ENCODE results near the gene TBC1D1. TPM values are rescaled to one million over a fixed set of nuclear protein-coding genes. Genes with fewer than 3 reads are reported as not detected.

TBC1D1 gene
- total RNA-seq, 1 donor from 2014 or later: 129 TPM

GRCh38 chr4:37858112-37858511 is 32.8 kb upstream of the TBC1D1 start:
- no peaks in the 10 kb centered on the region for H3K27me3 ChIP-seq (ENCODE audit: low read depth)
- TF ChIP-seq CTCF (IDR thresholded peaks at IDR 0.05; ENCODE audit: borderline replicate concordance): no peak
- no peaks in the 10 kb centered on the region for H3K9me3 ChIP-seq (replicated peaks)
- intact Hi-C loops (cut with micrococcal nuclease): no loop called here
- no peak overlapping the region for H3K27ac ChIP-seq (replicated peaks)
- H3K4me1 ChIP-seq: peaks cover 11% of the 10 kb centered on the region
- H3K36me3 ChIP-seq: peaks cover 74% of the 10 kb centered on the region
- no peak overlapping the region for H3K4me3 ChIP-seq
- DNase-seq: no peak

GRCh38 chr4:37858872-37859271 is 32.0 kb upstream of the TBC1D1 start:
- intact Hi-C loops (cut with micrococcal nuclease): no loop called here
- no peaks in the 10 kb centered on the region for H3K27me3 ChIP-seq (ENCODE audit: low read depth)
- peaks cover 70% of the 10 kb centered on the region for H3K36me3 ChIP-seq
- no peak for DNase-seq
- no peak overlapping the region for H3K4me3 ChIP-seq
- no peak overlapping the region for H3K27ac ChIP-seq (replicated peaks)
- H3K4me1 ChIP-seq: peaks cover 11% of the 10 kb centered on the region
- no peak for TF ChIP-seq CTCF (IDR thresholded peaks at IDR 0.05; ENCODE audit: borderline replicate concordance)
- H3K9me3 ChIP-seq (replicated peaks): no peaks in the 10 kb centered on the region

GRCh38 chr4:37860266-37860665 is 30.6 kb upstream of the TBC1D1 start:
- Histone ChIP-seq H3K27ac (replicated peaks) (no peak overlapping the region), H3K36me3 (peaks cover 58% of the 10 kb centered on the region), H3K4me3 (no peak overlapping the region), H3K4me1 (peaks cover 21% of the 10 kb centered on the region), H3K27me3 (ENCODE audit: low read depth) (no peaks in the 10 kb centered on the region), H3K9me3 (replicated peaks) (no peaks in the 10 kb centered on the region)
- intact Hi-C loops (cut with micrococcal nuclease): no loop called here
- no peak for TF ChIP-seq CTCF (IDR thresholded peaks at IDR 0.05; ENCODE audit: borderline replicate concordance)
- DNase-seq: no peak

- no peaks in the 10 kb centered on the region for H3K9me3 ChIP-seq (replicated peaks)
- H3K27me3 ChIP-seq (ENCODE audit: low read depth): no peaks in the 10 kb centered on the region
- TF ChIP-seq CTCF (IDR thresholded peaks at IDR 0.05; ENCODE audit: borderline replicate concordance): no peak
- intact Hi-C loops (cut with micrococcal nuclease): no loop called here
- H3K36me3 ChIP-seq: peaks cover 47% of the 10 kb centered on the region
- H3K27ac ChIP-seq (replicated peaks): no peak overlapping the region
- H3K4me1 ChIP-seq: peaks cover 33% of the 10 kb centered on the region
- no peak for DNase-seq
- H3K4me3 ChIP-seq: no peak overlapping the region
These were observed 27.9 kb upstream of the TBC1D1 start for GRCh38 chr4:37862961-37863360.

- TF ChIP-seq CTCF (IDR thresholded peaks at IDR 0.05; ENCODE audit: borderline replicate concordance): no peak
- H3K36me3 ChIP-seq: peaks cover 41% of the 10 kb centered on the region
- peaks cover 33% of the 10 kb centered on the region for H3K4me1 ChIP-seq
- H3K4me3 ChIP-seq: no peak overlapping the region
- H3K9me3 ChIP-seq (replicated peaks): no peaks in the 10 kb centered on the region
- intact Hi-C loops (cut with micrococcal nuclease): no loop called here
- no peaks in the 10 kb centered on the region for H3K27me3 ChIP-seq (ENCODE audit: low read depth)
- H3K27ac ChIP-seq (replicated peaks): peak overlapping the region; percentile 71
- no peak for DNase-seq
These were observed 26.1 kb upstream of the TBC1D1 start for GRCh38 chr4:37864786-37865185.

- no peak for TF ChIP-seq CTCF (IDR thresholded peaks at IDR 0.05; ENCODE audit: borderline replicate concordance)
- intact Hi-C loops (cut with micrococcal nuclease): no loop called here
- H3K9me3 ChIP-seq (replicated peaks): no peaks in the 10 kb centered on the region
- peaks cover 33% of the 10 kb centered on the region for H3K4me1 ChIP-seq
- DNase-seq: no peak
- H3K4me3 ChIP-seq: no peak overlapping the region
- H3K27ac ChIP-seq (replicated peaks): peak overlapping the region; percentile 71
- H3K36me3 ChIP-seq: peaks cover 40% of the 10 kb centered on the region
- no peaks in the 10 kb centered on the region for H3K27me3 ChIP-seq (ENCODE audit: low read depth)
These were observed 25.4 kb upstream of the TBC1D1 start for GRCh38 chr4:37865450-37865849.
